ENCODE results near the gene ACTL6B.

ACTL6B gene

DNA sequence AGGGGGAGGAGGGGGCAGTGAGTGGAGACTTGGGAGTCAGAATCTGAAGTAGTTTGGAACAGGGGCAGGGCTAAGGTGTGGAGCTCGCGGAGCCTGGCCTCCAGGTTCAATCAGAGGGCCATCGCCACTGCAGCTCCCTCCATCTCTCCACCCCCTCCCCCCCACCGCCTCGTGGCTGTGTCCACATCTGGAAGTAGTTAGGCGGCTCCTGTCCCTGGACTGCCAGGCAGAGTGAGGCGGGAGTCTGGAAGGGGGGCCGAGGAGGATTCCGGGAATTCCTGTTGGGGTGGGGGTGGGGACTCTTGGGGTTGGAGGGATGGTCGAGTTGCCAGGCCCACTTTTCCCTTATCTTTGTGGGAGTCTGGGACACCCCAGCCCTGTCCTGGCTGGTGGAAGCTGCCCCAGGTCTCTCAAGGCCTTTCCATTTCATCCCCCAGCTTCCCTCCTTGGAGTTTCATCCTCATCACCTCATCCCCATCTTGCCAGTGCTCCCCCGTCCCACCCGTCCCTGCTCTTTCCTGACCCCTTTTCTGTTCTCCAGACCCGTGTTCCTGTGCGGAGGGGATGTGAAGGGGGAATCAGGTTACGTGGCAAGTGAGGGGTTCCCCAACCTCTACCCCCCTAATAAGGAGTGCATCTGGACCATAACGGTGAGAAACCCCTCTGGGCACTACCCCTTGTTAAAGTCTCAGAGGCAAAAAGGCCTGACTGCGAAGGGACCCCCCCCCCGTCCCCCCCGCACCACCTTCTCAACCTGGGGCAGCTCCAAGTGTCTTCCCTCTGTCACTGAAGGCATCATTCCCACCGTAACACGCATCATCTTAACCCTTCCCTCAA lies 53.1 kb downstream of the ACTL6B start:
- peak overlapping the region; percentile 88 to 92 for H3K27ac Mint-ChIP-seq
- H3K4me3 Mint-ChIP-seq = peak overlapping the region; percentile 87 to 88
- no peaks in the 10 kb centered on the region for H3K27me3 Mint-ChIP-seq
- DNase-seq (no peak), ATAC-seq (replicated peaks) (no peak)
- H3K4me1 Mint-ChIP-seq (ENCODE audit: low read depth in 2 of 2) = peaks cover 15 to 19% of the 10 kb centered on the region in 2 donors
- H3K36me3 Mint-ChIP-seq (ENCODE audit: insufficient read depth) = peaks cover 9% of the 10 kb centered on the region
- H3K9me3 Mint-ChIP-seq = no peaks in the 10 kb centered on the region

DNA sequence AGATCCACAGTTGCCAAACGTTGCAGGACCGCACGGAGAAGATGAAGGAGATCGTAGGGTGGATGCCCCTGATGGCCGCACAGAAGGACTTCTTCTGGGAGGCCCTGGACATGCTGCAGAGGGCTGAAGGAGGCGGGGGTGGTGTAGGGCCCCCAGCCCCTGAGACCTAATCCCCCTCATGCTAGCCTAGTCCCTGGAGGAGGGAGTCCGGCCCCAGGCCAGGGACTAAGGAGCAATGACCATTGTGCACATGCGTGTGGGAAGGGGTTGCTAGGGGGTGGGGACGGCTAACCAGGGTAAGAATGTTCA lies 55.6 kb downstream of the ACTL6B start:
- H3K36me3 Mint-ChIP-seq (ENCODE audit: insufficient read depth) = peaks cover 9% of the 10 kb centered on the region
- no peak overlapping the region for H3K4me3 Mint-ChIP-seq
- peaks cover 15 to 18% of the 10 kb centered on the region in 2 donors for H3K4me1 Mint-ChIP-seq (ENCODE audit: low read depth in 2 of 2)
- DNase-seq (no peak), ATAC-seq (replicated peaks) (no peak)
- H3K27me3 Mint-ChIP-seq = no peaks in the 10 kb centered on the region
- no peak overlapping the region for H3K27ac Mint-ChIP-seq
- H3K9me3 Mint-ChIP-seq = no peaks in the 10 kb centered on the region

DNA sequence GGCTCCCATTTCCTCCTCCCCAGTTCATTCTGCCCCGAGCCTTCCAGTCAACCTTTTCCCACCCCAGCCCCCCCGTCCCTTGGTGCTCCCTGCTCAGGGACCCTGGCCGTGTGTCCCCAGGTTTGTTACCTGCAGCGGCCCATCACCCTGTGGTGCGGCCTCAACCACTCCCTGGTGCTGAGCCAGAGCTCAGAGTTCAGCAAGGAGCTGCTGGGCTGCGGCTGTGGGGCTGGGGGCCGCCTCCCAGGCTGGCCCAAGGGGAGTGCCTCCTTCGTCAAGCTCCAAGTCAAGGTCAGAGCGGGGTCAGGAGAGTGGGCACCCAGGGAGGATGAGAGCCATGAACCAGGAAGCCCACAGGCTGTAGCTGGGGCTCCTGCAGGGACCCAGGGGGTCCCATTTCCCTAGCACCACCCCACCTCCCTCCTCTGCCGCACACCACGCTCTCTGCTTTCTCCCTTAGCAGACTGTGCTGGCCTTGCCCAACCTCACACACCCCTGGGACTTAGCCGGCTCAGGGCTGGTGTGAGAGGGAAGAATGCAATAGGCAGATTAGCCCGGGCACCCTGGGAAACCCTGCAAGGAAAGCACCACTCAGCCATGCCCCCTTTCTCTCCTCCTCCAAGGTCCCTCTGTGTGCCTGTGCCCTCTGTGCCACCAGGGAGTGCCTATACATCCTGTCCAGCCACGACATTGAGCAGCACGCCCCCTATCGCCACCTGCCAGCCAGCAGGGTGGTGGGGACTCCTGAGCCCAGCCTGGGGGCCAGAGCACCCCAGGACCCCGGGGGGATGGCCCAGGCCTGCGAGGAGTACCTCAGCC lies 56.1 kb downstream of the ACTL6B start:
- Mint-ChIP-seq H3K27ac (no peak overlapping the region), H3K4me1 (ENCODE audit: low read depth in 2 of 2) (peaks cover 9 to 12% of the 10 kb centered on the region in 2 donors), H3K9me3 (no peaks in the 10 kb centered on the region), H3K36me3 (ENCODE audit: insufficient read depth) (peaks cover 6% of the 10 kb centered on the region), H3K27me3 (no peaks in the 10 kb centered on the region), H3K4me3 (no peak overlapping the region)
- ATAC-seq (replicated peaks) (no peak), DNase-seq (no peak)

DNA sequence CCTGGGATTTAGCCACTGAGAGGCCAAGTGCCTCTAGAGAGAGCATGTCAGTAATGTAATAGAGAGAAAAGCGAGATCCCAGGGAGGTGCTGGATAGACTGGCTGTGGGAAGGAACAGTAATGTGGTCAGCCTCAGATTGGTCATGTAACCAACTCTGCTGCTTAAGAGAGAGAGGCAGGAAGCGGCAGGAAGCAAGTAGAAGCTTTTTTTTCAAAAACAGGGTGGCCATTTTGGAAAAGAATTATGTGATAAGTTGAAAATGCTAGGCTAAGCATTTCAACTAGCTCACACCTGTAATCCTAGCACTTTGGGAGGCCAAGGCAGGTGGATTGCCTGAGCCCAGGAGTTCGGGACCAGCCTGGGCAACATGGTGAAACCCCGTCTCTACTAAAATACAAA lies 57.8 kb downstream of the ACTL6B start:
- Mint-ChIP-seq H3K4me3 (no peak overlapping the region), H3K36me3 (ENCODE audit: insufficient read depth) (peaks cover 3% of the 10 kb centered on the region), H3K4me1 (ENCODE audit: low read depth in 2 of 2) (peaks cover 0 to 2% of the 10 kb centered on the region in 2 donors), H3K9me3 (no peaks in the 10 kb centered on the region), H3K27me3 (no peaks in the 10 kb centered on the region), H3K27ac (no peak overlapping the region)
- DNase-seq (no peak), ATAC-seq (replicated peaks) (no peak)

DNA sequence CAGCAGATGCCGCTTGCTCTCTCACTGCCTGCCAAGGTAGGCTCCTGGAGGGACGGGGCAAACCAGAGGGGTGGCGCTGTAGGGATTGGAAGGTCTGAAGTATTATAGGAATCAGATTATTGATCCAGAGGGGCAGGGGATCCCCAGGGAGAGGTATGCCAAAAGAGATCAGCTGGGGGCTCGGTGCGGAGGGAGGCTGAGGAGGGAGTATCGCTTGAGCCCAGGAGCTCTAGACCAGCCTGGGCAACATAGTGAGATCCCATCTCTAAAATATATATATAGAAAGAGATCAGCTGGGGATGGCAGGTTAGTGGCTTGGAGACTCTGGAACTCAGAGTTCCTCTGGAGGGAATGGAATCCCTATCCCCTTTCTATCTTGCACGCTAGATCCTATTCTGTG lies 61.1 kb downstream of the ACTL6B start:
- Mint-ChIP-seq H3K36me3 (ENCODE audit: insufficient read depth) (no peaks in the 10 kb centered on the region), H3K4me1 (ENCODE audit: low read depth in 2 of 2) (no peaks in the 10 kb centered on the region), H3K27me3 (peaks cover 17 to 22% of the 10 kb centered on the region in 2 donors), H3K27ac (peak overlapping the region in 1 of 2 donors; percentile 33), H3K9me3 (no peaks in the 10 kb centered on the region), H3K4me3 (no peak overlapping the region)
- ATAC-seq (replicated peaks) (no peak), DNase-seq (no peak)

Measured in effector memory CD8-positive, alpha-beta T cell (primary cell).